Measurements from ENCODE around the gene FSHR. TPM values are rescaled to one million over a fixed set of nuclear protein-coding genes. Genes with fewer than 3 reads are reported as not detected.

Gene FSHR
- total RNA-seq, 1 experiment from 2014 or later = not detected

DNA sequence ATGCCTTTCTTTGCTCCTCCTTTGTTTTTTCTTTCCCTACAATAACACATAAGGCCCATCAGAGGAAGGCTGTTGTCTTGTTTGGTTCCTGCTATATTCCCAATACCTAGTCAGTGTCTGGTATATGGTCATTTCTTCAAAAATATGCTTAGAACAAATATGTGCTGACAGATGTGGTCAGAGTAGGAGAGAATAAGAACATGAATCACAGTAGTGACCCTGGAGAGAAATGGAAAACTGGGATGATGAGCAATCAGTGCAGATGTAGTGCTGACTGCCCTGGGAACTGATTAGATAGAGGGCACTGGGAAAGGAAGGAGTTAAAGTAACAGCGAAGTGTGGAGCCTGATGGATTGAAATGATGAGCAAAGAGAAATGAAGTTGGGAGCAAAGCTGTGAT is 209.4 kb downstream of the FSHR start:
- H3K27me3 ChIP-seq (ENCODE audit: low read length) = peaks cover 8% of the 10 kb centered on the region; the same call in 1 of the 2 replicates
- intact Hi-C loops (cut with micrococcal nuclease) = loop anchor here (5.0 kb wide), 1 partner anchor 1197 kb away; no protein-coding TSS in a partner anchor
- ChIA-PET CTCF (no interaction called here), POLR2A (ENCODE audit: unreplicated experiment) (no interaction called here)
- H3K9me3 ChIP-seq (ENCODE audit: low read length) = no peaks in the 10 kb centered on the region
- H4K20me1 ChIP-seq (ENCODE audit: low read length) = no peaks in the 10 kb centered on the region
- H3K9me2 ChIP-seq (replicated peaks; ENCODE audit: low read length) = no peaks in the 10 kb centered on the region
- ATAC-seq (no peak), DNase-seq (no peak)
- H3F3A ChIP-seq (ENCODE audit: low read length, unreplicated experiment) = no peaks in the 10 kb centered on the region
- H2AFZ ChIP-seq (ENCODE audit: low read length) = no peak overlapping the region
- H3K9ac ChIP-seq (ENCODE audit: low read length) = no peak overlapping the region
- H3K4me2 ChIP-seq (ENCODE audit: low read length) = no peak overlapping the region
- BruUV-seq (replicated peaks) = no TSS peak
- H3K4me1 ChIP-seq (ENCODE audit: insufficient read depth, low read length) = no peaks in the 10 kb centered on the region
- H3K4me3 ChIP-seq (ENCODE audit: low read length) = no peak overlapping the region
- H3K27ac ChIP-seq (ENCODE audit: low read length) = no peak overlapping the region
- no peak for TF ChIP-seq EZH2phosphoT487 (IDR thresholded peaks at IDR 0.05; ENCODE audit: borderline replicate concordance, low read length)
- TF ChIP-seq, protein P1, sequence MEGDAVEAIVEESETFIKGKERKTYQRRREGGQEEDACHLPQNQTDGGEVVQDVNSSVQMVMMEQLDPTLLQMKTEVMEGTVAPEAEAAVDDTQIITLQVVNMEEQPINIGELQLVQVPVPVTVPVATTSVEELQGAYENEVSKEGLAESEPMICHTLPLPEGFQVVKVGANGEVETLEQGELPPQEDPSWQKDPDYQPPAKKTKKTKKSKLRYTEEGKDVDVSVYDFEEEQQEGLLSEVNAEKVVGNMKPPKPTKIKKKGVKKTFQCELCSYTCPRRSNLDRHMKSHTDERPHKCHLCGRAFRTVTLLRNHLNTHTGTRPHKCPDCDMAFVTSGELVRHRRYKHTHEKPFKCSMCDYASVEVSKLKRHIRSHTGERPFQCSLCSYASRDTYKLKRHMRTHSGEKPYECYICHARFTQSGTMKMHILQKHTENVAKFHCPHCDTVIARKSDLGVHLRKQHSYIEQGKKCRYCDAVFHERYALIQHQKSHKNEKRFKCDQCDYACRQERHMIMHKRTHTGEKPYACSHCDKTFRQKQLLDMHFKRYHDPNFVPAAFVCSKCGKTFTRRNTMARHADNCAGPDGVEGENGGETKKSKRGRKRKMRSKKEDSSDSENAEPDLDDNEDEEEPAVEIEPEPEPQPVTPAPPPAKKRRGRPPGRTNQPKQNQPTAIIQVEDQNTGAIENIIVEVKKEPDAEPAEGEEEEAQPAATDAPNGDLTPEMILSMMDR (conservative IDR thresholded peaks at IDR 0.05; ENCODE audit: low read depth, low read length) = no peak
- TF ChIP-seq EZH2 (IDR thresholded peaks at IDR 0.05; ENCODE audit: low read length, unreplicated experiment) = no peak
- no peaks in the 10 kb centered on the region for H3K36me3 ChIP-seq (ENCODE audit: low read depth, low read length)
- H3K79me2 ChIP-seq (ENCODE audit: low read length) = no peaks in the 10 kb centered on the region

DNA sequence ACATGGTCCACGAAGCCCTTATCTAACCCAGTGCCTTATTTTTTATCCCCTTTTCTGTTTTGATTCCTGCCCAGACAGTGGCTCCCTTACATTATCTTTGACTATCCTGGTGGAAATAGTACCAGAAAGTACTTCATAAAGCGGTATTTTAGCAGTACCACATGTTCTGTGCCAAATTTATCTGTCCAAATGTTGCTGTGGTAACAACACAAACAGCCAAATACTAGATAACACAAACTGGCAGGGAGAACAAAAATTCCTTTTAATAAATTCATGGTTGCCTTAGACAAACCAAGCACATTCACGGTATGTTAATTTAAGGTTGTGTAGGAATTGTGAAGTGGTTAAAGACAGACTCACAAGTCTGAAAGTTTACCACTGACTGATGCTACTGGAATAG is 210.9 kb downstream of the FSHR start:
- no TSS peak for BruUV-seq (replicated peaks)
- no peak overlapping the region for H3K27ac ChIP-seq (ENCODE audit: low read length)
- TF ChIP-seq EZH2phosphoT487 (IDR thresholded peaks at IDR 0.05; ENCODE audit: borderline replicate concordance, low read length) (no peak), EZH2 (IDR thresholded peaks at IDR 0.05; ENCODE audit: low read length, unreplicated experiment) (no peak)
- TF ChIP-seq, protein P1 (conservative IDR thresholded peaks at IDR 0.05; ENCODE audit: low read depth, low read length) = no peak
- no peak overlapping the region for H3K4me2 ChIP-seq (ENCODE audit: low read length)
- ChIA-PET POLR2A (ENCODE audit: unreplicated experiment) (no interaction called here), CTCF (no interaction called here)
- no peaks in the 10 kb centered on the region for H3K4me1 ChIP-seq (ENCODE audit: insufficient read depth, low read length)
- no peaks in the 10 kb centered on the region for H3K36me3 ChIP-seq (ENCODE audit: low read depth, low read length)
- H2AFZ ChIP-seq (ENCODE audit: low read length) = no peak overlapping the region
- H3K9me2 ChIP-seq (replicated peaks; ENCODE audit: low read length) = no peaks in the 10 kb centered on the region
- H4K20me1 ChIP-seq (ENCODE audit: low read length) = no peaks in the 10 kb centered on the region
- no peak overlapping the region for H3K9ac ChIP-seq (ENCODE audit: low read length)
- no peak for DNase-seq
- no peak for ATAC-seq
- H3K27me3 ChIP-seq (ENCODE audit: low read length) = peaks cover 8% of the 10 kb centered on the region; the same call in 1 of the 2 replicates
- H3K79me2 ChIP-seq (ENCODE audit: low read length) = no peaks in the 10 kb centered on the region
- no peaks in the 10 kb centered on the region for H3F3A ChIP-seq (ENCODE audit: low read length, unreplicated experiment)
- no peak overlapping the region for H3K4me3 ChIP-seq (ENCODE audit: low read length)
- intact Hi-C loops (cut with micrococcal nuclease) = no loop called here
- no peaks in the 10 kb centered on the region for H3K9me3 ChIP-seq (ENCODE audit: low read length)

DNA sequence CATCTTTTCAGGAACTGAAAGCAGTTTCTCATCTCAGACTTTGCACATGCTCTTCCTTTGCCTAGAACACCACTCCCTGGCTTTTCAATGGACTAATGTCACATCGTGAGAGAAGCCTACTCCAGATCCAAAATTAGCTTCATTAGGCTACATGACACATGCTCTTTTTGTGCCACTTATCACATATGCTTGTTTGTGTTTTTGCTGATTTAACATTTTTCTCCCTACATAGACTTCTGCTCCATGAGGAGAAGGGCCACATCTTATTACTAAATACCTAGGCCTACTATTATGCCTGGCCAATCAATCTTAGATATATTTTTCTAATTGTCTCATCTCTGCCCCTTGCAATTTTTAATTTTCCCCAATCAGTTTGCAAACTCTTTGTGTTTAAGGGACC is 212.4 kb downstream of the FSHR start:
- no peak for DNase-seq
- Histone ChIP-seq H3K36me3 (ENCODE audit: low read depth, low read length) (no peaks in the 10 kb centered on the region), H3K9ac (ENCODE audit: low read length) (no peak overlapping the region), H4K20me1 (ENCODE audit: low read length) (no peaks in the 10 kb centered on the region), H2AFZ (ENCODE audit: low read length) (no peak overlapping the region), H3K27ac (ENCODE audit: low read length) (no peak overlapping the region), H3K4me3 (ENCODE audit: low read length) (no peak overlapping the region), H3F3A (ENCODE audit: low read length, unreplicated experiment) (no peaks in the 10 kb centered on the region), H3K9me2 (replicated peaks; ENCODE audit: low read length) (no peaks in the 10 kb centered on the region), H3K27me3 (ENCODE audit: low read length) (peaks cover 8% of the 10 kb centered on the region; the same call in 1 of the 2 replicates), H3K9me3 (ENCODE audit: low read length) (no peaks in the 10 kb centered on the region), H3K79me2 (ENCODE audit: low read length) (no peaks in the 10 kb centered on the region), H3K4me1 (ENCODE audit: insufficient read depth, low read length) (no peaks in the 10 kb centered on the region), H3K4me2 (ENCODE audit: low read length) (no peak overlapping the region)
- TF ChIP-seq EZH2phosphoT487 (IDR thresholded peaks at IDR 0.05; ENCODE audit: borderline replicate concordance, low read length) (no peak), EZH2 (IDR thresholded peaks at IDR 0.05; ENCODE audit: low read length, unreplicated experiment) (no peak)
- TF ChIP-seq, protein P1 (conservative IDR thresholded peaks at IDR 0.05; ENCODE audit: low read depth, low read length) = no peak
- intact Hi-C loops (cut with micrococcal nuclease) = no loop called here
- ChIA-PET CTCF (no interaction called here), POLR2A (ENCODE audit: unreplicated experiment) (no interaction called here)
- no TSS peak for BruUV-seq (replicated peaks)
- no peak for ATAC-seq

Data from PC-3 (cell line).